ENCODE results near the gene LRRC4C.

GRCh38 chr11:41254966-41255365 is 204.5 kb downstream of the LRRC4C start:
- no peak for TF ChIP-seq CTCF (IDR thresholded peaks at IDR 0.05)
- TF ChIP-seq EP300 (IDR thresholded peaks at IDR 0.05), result no peak
- no peak for TF ChIP-seq POLR2A (IDR thresholded peaks at IDR 0.05)
- TF ChIP-seq POLR2AphosphoS5 (IDR thresholded peaks at IDR 0.05), result no peak

Measured in gastroesophageal sphincter (tissue), 3 donors.